ENCODE data around the gene CAMTA1.
"Not testable (repeated sequence)": the region's sequence is repeated elsewhere in the genome, so short reads cannot be mapped to it uniquely, and the experiment has no call there.

The CAMTA1 gene, protein sequence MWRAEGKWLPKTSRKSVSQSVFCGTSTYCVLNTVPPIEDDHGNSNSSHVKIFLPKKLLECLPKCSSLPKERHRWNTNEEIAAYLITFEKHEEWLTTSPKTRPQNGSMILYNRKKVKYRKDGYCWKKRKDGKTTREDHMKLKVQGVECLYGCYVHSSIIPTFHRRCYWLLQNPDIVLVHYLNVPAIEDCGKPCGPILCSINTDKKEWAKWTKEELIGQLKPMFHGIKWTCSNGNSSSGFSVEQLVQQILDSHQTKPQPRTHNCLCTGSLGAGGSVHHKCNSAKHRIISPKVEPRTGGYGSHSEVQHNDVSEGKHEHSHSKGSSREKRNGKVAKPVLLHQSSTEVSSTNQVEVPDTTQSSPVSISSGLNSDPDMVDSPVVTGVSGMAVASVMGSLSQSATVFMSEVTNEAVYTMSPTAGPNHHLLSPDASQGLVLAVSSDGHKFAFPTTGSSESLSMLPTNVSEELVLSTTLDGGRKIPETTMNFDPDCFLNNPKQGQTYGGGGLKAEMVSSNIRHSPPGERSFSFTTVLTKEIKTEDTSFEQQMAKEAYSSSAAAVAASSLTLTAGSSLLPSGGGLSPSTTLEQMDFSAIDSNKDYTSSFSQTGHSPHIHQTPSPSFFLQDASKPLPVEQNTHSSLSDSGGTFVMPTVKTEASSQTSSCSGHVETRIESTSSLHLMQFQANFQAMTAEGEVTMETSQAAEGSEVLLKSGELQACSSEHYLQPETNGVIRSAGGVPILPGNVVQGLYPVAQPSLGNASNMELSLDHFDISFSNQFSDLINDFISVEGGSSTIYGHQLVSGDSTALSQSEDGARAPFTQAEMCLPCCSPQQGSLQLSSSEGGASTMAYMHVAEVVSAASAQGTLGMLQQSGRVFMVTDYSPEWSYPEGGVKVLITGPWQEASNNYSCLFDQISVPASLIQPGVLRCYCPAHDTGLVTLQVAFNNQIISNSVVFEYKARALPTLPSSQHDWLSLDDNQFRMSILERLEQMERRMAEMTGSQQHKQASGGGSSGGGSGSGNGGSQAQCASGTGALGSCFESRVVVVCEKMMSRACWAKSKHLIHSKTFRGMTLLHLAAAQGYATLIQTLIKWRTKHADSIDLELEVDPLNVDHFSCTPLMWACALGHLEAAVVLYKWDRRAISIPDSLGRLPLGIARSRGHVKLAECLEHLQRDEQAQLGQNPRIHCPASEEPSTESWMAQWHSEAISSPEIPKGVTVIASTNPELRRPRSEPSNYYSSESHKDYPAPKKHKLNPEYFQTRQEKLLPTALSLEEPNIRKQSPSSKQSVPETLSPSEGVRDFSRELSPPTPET (N-terminal part only)
- total RNA-seq, result 24.6 to 33.5 reads per million in 2 donors

DNA sequence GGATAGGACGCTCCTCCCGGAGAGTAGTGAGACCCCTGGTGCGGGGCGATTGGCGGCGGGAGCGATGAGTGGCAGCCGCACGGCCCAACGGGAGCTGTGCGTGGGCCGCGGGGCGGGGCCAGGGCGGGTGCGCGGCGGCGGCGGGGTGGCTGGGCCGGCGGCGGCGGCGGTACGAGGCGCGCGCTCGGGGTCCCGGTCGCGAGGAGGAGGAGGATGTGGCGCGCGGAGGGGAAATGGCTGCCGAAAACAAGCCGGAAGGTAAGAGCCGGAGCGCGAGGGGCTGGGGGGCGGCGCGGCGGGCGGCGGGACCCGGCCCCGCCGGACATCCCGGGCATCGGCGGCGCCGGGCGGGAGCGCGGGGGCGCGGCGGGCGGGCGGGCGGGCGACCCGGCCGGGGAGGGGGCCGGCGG lies at the start of gene CAMTA1:
CAMTA1 (plus strand) TSS at position 137 of the 410 bp plus-strand sequence; CDS start at position 214, 77 bp downstream.
- DNase-seq, result no peak

- DNase-seq, result no peak
These were observed 46.1 kb upstream of the CAMTA1 start for GRCh38 chr1:6738987-6739676.

GRCh38 chr1:6742676-6743188 lies 42.5 kb upstream of the CAMTA1 start:
- DNase-seq, result not testable (repeated sequence)

- DNase-seq, result no peak
These were observed 41.8 kb upstream of the CAMTA1 start for GRCh38 chr1:6743189-6744101.

DNA sequence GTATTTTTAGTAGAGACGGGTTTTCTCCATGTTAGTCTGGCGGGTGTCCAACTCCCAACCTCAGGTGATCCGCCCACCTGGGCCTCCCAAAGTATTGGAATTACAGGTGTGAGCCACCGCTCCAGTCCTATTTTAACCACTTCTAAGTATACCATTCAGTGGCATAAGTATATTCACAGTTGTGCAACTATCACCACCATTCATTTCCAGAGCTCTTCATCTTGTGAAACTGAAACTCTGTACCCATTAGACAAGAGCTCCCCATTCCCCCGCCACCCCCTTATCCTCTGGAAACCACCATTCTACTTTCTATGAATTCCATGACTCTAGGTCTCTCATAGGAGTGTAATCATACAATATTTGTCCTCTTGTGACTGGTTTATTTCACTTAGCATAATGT lies 40.2 kb upstream of the CAMTA1 start:
- no peak for DNase-seq

GRCh38 chr1:6747674-6748073 lies 37.6 kb upstream of the CAMTA1 start:
- no peak for DNase-seq

- no peak for DNase-seq
These were observed 34.8 kb upstream of the CAMTA1 start for GRCh38 chr1:6750490-6750889.

GRCh38 chr1:6753320-6754140 lies 31.7 kb upstream of the CAMTA1 start:
- no peak for DNase-seq

DNA sequence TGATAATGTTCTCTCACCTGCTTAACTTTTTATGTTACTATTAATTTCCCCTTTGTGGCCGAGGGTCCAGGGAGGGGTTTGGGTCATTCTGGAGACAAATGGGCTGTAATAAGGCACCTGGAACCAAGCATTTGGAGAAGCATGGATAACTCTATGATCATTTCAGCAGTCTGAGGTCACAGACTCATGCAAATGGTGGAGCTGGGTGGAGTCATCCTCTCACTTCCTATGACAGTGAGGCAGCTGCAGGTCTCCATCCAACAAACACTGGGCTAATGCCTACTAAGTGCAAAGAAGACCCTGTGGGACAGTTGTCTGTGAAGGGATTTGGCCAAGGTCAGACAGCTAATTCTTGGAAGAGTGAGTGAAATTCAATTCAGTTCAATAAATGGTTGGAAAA lies 28.8 kb upstream of the CAMTA1 start:
- DNase-seq, result no peak

DNA sequence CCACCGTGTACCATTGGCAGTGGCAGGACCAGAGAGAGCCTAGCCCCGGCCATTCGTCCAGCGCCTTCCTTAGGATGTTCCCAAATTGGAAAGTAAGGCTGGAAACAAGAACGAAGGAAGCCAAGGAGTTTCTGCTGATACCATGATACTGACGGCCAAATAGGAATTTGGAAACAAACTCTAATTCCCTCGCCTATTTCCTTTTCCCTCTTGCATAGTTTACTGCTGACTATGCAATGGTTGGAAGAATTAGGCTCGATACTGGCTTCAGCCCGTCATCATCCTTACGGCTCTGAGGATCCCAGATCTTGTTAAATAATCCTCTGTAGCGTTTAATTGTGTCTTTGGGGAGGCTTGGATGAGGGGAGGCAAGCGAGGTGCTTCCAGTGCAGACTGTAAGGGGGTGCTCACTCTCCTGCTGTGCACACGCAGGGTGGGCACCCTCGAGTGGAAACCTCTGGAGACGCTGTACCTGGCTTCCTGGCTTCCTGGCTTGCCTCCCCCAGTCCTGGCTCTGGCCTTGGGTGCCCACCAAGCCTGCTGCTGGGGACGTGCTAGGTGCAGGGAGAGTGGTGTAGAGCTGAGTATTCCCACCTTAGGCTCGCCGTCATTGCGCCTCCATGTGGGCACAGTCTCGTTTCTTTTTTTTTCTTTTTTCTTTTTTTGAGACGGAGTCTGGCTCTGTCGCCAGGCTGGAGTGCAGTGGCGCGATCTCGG lies 27.4 kb upstream of the CAMTA1 start:
- no peak for DNase-seq

DNA sequence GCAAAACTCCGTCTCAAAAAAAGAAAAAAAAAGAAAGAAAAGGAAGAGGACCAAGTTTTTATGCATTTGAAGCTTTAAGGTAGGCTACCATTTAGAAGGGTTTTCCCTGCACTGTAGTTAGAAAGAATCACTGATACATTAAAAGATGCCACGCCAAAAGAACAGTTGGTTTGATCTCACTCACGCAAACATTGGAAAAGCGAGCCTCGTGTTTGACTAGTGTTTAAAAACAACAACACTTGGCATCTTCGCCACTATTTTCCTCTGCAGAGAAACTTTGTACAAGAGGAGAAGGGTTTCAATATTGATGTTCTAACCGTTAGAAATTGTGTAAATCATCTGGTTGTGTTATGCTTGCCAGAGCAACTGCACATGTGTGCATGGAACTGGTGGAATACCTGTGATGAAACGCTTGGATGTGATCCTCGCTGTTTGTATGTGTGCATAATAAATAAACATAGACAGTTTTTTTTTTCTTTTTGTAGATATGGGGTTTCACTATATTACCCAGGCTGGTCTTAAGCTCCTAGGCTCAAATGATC lies 24.0 kb upstream of the CAMTA1 start:
- DNase-seq, result no peak

DNA sequence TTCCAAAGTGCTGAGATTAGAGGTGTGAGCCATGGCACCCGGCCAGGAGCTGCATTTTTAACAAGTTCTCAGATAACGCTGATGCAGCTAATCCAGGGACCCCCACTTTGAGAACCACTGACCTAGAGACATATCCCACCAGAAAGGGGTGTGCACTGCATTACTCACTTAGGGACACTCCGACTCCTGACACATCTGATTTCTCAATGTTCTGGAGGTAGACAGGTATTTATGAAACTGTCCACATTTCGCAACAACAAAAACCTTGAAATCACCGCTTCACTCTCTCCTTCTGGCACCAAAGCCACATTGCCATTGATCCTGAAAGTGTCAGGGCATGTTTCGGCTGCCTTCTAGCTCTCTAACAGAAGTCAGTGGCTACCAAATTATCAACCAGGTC lies 23.2 kb upstream of the CAMTA1 start:
- no peak for DNase-seq

DNA sequence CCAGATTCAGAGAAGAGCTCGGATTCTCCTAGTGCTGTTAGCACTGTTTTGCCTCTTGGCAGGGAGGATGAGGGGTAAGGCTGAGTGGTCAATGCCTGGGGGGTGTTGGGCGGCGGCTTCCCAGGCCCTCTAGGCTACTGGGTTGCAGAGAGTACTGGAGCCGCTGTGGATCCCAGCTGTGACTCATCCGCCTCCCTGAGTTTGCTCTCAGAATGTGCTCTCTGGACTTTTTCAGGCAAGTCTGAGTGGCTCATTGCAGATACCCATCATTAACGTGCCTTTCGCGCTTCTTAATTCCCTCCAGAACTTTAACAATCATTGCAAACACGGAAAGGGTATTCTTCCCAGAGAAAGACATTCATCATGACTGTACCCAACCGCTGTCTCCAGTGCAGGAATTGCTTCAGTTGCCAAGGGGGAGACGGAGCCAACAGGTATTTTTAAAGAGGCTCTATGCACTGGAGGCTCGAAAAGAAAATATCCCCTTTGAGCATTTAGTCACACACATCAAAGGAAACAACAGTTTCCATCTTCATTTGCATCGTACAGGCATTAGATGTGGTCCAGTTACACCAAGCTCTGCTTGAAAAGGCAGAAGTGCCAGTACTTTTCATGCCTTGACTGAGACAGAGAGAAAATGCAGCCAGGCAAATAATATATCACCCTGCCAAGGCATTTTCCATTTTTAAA lies 14.4 kb upstream of the CAMTA1 start:
- no peak for DNase-seq

GRCh38 chr1:6771441-6771769 lies 13.8 kb upstream of the CAMTA1 start:
- DNase-seq, result no peak

- DNase-seq, result no peak
These were observed 10.9 kb upstream of the CAMTA1 start for GRCh38 chr1:6774381-6774780.

DNA sequence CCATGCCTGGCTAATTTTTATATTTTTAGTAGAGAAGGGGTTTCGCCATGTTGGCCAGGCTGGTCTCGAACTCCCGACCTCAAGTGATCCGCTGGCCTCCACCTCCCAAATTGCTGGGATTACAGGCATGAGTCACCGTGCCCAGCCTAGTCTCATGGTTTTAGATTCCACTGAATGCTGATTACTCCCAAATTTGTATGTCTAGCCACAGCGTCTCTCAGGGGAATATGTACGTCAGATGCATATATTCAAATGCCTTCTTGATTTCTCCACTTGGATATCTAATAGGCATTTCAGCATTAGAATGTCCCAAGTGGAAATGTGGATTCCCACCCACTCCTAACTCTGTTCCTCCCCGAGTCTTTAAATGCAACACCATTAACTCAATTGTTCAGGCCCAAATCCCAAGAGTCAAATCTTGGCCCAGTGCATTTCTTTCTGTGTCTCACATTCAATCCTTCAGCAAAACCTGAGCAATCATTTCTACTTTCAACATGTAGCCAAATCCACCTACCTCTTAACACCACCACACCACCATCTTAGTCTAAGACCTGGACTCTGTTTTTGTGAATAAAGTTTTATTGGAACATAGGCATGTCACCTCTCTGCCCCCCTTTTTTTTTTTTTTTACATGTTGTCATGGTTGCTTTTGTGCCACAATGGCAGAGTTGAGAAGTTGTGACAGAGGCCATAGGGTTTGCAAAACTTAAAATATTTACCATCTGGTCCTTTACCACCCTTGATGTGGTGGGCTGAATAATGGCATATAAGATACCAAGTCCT lies 9.8 kb upstream of the CAMTA1 start:
- no peak for DNase-seq

- no peak for DNase-seq
These were observed 8.9 kb upstream of the CAMTA1 start for GRCh38 chr1:6776389-6776788.

DNA sequence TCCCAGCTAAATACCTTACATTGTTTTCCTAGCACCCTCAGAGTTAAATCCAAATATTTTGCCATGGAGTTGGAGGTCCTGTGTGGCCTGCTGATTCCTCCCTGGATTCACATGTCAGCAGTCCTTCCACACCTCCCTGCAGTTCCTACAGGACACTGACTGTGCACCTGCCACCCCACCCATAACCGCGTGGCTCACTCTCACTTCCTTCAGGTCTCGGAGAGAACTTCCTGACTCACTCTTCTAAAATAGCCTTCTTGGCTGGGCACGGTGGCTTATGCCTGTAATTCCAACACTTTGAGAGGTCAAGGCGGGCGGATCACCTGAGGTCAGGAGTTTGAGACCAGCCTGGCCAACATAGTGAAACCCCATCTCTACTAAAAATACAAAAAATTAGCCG lies 8.4 kb upstream of the CAMTA1 start:
- no peak for DNase-seq

Measured in T-helper 9 cell (primary cell).